OCI-LY7 (cell line): Measurements from ENCODE around the gene MLLT10. TPM values are rescaled to one million over a fixed set of nuclear protein-coding genes. Genes with fewer than 3 reads are reported as not detected.

Experiments
- BruUV-seq: library from RNA; stranded (reverse); fragments of 400-500 nt; replicated peaks from 2 replicates; lab custom pipeline; 2021; lab: Mats Ljungman, UMichigan
- CTCF ChIA-PET: fragments of 300-600 bp; sonication (Branson Sonifier 250); formaldehyde crosslinking; loops from one replicate; lab custom pipeline; 2022; ENCODE audit warnings: antibody characterized with exemption; ENCODE audit not compliant: unreplicated experiment; lab: Charles Lee
- POLR2A ChIA-PET: fragments of 300-600 bp; sonication (Branson Sonifier 250); formaldehyde crosslinking; loops from one replicate; lab custom pipeline; 2022; ENCODE audit warnings: antibody characterized with exemption; lab: Charles Lee
- DNase-seq: peaks from one replicate; pipeline ENCODE4 v3.0.0-alpha.2; 2015; ENCODE audit warnings: low spot score
- H2AFZ ChIP-seq: fragments of 200-600 bp; sonication (generic), shearing (Covaris generic); 2 replicates; pipeline ENCODE4 v1.6.1; 2014; ENCODE audit warnings: mild to moderate bottlenecking, antibody characterized with exemption, low read length, moderate library complexity
- H3K27ac ChIP-seq: fragments of 200-600 bp; sonication (generic); 2 replicates; pipeline ENCODE4 v1.5.1; 2014; ENCODE audit warnings: mixed run types, low read depth, mild to moderate bottlenecking, moderate library complexity, low read length, inconsistent platforms; ENCODE audit not compliant: poor library complexity, severe bottlenecking
- H3K36me3 ChIP-seq: fragments of 200-600 bp; sonication (generic); 2 replicates; pipeline ENCODE4 v1.6.1; 2014; ENCODE audit warnings: mild to moderate bottlenecking, antibody characterized with exemption, low read length, moderate library complexity, mixed read lengths; ENCODE audit not compliant: insufficient read depth
- H3K4me1 ChIP-seq: fragments of 200-600 bp; sonication (generic); 2 replicates; pipeline ENCODE4 v1.5.1; 2014; ENCODE audit warnings: mild to moderate bottlenecking, low read length; ENCODE audit not compliant: insufficient read depth, poor library complexity, severe bottlenecking
- H3K4me2 ChIP-seq: fragments of 200-600 bp; sonication (generic); 2 replicates; pipeline ENCODE4 v1.6.1; 2014; ENCODE audit warnings: mild to moderate bottlenecking, low read length
- H3K4me3 ChIP-seq: fragments of 200-600 bp; sonication (generic); 2 replicates; pipeline ENCODE4 v1.5.1; 2014; ENCODE audit warnings: mild to moderate bottlenecking, low read depth, low read length; ENCODE audit not compliant: poor library complexity, severe bottlenecking
- H3K79me2 ChIP-seq: fragments of 200-600 bp; sonication (generic); 2 replicates; pipeline ENCODE4 v1.6.1; 2016; ENCODE audit warnings: low read depth, mild to moderate bottlenecking, low read length, moderate library complexity, mixed read lengths; ENCODE audit not compliant: insufficient read depth
- H3K9me2 ChIP-seq: fragments of 200-600 bp; sonication (generic); 2 replicates; pipeline ENCODE4 v1.6.1; 2016; ENCODE audit warnings: mild to moderate bottlenecking, low read length, mixed read lengths; ENCODE audit not compliant: insufficient read depth
- H3K9me3 ChIP-seq: fragments of 200-600 bp; sonication (generic); 2 replicates; pipeline ENCODE4 v1.6.1; 2014; ENCODE audit warnings: mild to moderate bottlenecking, mixed run types, low read length, mixed read lengths
- H4K20me1 ChIP-seq: fragments of 200-600 bp; sonication (generic); 2 replicates; pipeline ENCODE4 v1.6.1; 2014; ENCODE audit warnings: mild to moderate bottlenecking, antibody characterized with exemption, low read length, moderate library complexity, mixed read lengths; ENCODE audit not compliant: insufficient read depth
- EZH2phosphoT487 ChIP-seq: fragments of 200-600 bp; sonication (generic); IDR thresholded peaks from 2 replicates; pipeline ENCODE4 v1.6.1; 2018; ENCODE audit warnings: low read depth, borderline replicate concordance, mild to moderate bottlenecking, mixed run types, antibody characterized with exemption, low read length, moderate library complexity, mixed read lengths
- intact Hi-C: fragments of 100-400 bp; cut with micrococcal nuclease; formaldehyde crosslinking; loops from one replicate; pipeline ENCODE4 v1.10.0; 2022; ENCODE audit not compliant: unreplicated experiment
- total RNA-seq, 2 experiments: library from RNA; depleted of rRNA in 1 of 2; stranded (reverse); fragments of >200 nt in 1 of 2; shearing (Covaris generic) in 1 of 2; gene quantifications; 2 replicates each; pipeline ENCODE4 v1.2.3, GENCODE V29; 2014 to 2022
- TF ChIP-seq, protein P1 (sequence below): fragments of 200-600 bp; sonication (generic); conservative IDR thresholded peaks from 2 replicates; pipeline ENCODE4 v1.5.1; 2014; ENCODE audit warnings: mild to moderate bottlenecking, antibody characterized with exemption, low read length, moderate library complexity, mixed read lengths

The MLLT10 gene
- total RNA-seq, 2 experiments from 2014 or later = 68.4 to 74.0 TPM

DNA sequence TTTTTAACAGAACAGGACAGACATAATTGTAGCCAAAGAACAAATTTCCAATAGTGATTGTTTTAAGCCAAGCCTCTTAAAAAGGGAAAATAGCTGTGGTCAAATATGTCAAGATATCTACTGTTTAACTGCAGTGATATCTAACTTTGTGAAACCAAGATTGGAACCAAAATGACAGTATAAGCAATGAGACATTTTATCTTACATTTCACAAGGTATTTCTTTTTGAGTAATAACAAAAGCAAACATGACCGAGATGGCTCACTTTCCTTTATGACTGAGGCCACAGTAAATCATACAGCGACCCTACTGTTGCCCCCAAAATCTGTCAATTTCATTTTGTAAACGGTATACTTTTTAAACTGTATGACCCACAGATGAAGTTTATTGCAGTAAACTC is 215.8 kb downstream of the MLLT10 start:
- ChIA-PET CTCF (no interaction called here), POLR2A (no interaction called here)
- no peaks in the 10 kb centered on the region for H3K4me1 ChIP-seq
- no peak overlapping the region for H3K4me2 ChIP-seq
- H2AFZ ChIP-seq = no peak overlapping the region
- H4K20me1 ChIP-seq = no peaks in the 10 kb centered on the region
- BruUV-seq = no TSS peak
- H3K9me3 ChIP-seq = no peaks in the 10 kb centered on the region
- H3K9me2 ChIP-seq = no peaks in the 10 kb centered on the region
- peaks cover 5% of the 10 kb centered on the region for H3K36me3 ChIP-seq
- intact Hi-C loops = no loop called here
- H3K4me3 ChIP-seq = no peak overlapping the region
- no peak for DNase-seq
- TF ChIP-seq, protein P1, sequence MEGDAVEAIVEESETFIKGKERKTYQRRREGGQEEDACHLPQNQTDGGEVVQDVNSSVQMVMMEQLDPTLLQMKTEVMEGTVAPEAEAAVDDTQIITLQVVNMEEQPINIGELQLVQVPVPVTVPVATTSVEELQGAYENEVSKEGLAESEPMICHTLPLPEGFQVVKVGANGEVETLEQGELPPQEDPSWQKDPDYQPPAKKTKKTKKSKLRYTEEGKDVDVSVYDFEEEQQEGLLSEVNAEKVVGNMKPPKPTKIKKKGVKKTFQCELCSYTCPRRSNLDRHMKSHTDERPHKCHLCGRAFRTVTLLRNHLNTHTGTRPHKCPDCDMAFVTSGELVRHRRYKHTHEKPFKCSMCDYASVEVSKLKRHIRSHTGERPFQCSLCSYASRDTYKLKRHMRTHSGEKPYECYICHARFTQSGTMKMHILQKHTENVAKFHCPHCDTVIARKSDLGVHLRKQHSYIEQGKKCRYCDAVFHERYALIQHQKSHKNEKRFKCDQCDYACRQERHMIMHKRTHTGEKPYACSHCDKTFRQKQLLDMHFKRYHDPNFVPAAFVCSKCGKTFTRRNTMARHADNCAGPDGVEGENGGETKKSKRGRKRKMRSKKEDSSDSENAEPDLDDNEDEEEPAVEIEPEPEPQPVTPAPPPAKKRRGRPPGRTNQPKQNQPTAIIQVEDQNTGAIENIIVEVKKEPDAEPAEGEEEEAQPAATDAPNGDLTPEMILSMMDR = no peak
- TF ChIP-seq EZH2phosphoT487 = no peak
- no peaks in the 10 kb centered on the region for H3K79me2 ChIP-seq
- H3K27ac ChIP-seq = no peak overlapping the region

DNA sequence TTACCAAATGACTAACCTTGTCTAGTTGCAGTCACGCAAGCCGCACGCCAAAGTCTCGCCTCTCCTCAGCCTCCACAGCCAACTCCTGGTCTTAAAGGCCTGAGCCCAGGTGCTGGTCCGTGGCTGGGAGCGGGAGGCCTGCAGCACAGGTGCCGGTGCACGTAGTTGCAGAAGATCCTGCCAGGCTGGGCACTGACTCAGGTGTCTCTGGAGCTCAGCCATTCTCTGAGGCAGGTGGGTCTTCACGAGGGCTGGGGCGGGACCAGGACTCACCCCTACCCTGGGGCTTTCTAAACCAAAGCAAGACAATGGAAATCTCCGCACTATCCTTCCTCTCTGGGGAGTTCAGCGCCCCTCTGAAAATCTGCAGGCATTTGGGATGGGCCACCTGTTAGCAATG is 216.4 kb downstream of the MLLT10 start:
- no peak for DNase-seq
- Histone ChIP-seq H3K27ac (no peak overlapping the region), H3K9me2 (no peaks in the 10 kb centered on the region), H3K9me3 (no peaks in the 10 kb centered on the region), H3K4me3 (no peak overlapping the region), H4K20me1 (no peaks in the 10 kb centered on the region), H3K36me3 (no peaks in the 10 kb centered on the region), H2AFZ (no peak overlapping the region), H3K4me1 (no peaks in the 10 kb centered on the region), H3K4me2 (no peak overlapping the region), H3K79me2 (no peaks in the 10 kb centered on the region)
- ChIA-PET CTCF (no interaction called here), POLR2A (no interaction called here)
- BruUV-seq = no TSS peak
- intact Hi-C loops = no loop called here
- TF ChIP-seq, protein P1 = no peak
- TF ChIP-seq EZH2phosphoT487 = no peak

DNA sequence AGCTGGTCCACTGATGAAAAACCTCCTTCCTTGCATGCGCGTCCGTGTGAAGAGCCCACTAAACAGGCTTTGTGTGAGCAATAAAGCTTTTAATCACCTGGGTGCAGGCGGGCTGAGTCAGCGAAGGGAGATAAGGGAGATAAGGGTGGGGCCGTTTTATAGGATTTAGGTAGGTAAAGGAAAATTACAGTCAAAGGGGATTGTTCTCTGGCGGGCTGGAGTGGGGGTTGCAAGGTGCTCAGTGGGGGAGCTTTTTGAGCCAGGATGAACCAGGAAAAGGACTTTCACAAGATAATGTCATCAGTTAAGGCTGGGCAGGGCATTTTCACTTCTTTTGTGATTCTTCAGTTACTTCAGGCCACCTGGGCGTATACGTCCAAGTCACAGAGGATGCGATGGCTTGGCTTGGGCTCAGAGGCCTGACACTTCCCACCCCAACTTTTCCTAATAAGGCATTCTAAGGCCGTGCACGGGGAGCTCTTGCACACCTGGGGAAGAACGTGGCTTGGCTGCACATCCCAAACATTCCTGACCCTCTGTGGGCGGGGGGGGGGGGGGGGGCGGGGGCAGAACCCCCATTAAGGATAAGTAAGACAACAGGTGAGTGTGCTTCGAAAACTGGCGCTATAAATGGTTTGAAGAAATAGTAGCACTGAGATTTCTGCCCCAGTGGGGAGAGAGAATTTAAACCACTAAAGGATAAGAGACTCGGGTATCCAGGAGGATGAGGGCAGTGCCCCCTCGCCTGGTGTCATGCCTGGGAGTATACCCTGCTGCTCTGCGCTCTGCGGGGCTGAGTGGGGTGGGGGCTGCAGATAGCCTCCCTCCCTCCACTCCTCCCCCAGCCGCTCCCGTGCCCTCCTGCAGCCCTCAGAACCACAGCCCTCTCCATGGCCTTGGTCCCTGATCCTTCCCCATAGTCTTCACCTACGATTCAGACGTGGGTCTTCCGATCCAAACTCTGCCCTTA is 217.6 kb downstream of the MLLT10 start:
- Histone ChIP-seq H3K27ac (no peak overlapping the region), H3K9me3 (no peaks in the 10 kb centered on the region), H4K20me1 (no peaks in the 10 kb centered on the region), H2AFZ (no peak overlapping the region), H3K9me2 (no peaks in the 10 kb centered on the region), H3K36me3 (no peaks in the 10 kb centered on the region), H3K4me1 (no peaks in the 10 kb centered on the region), H3K79me2 (no peaks in the 10 kb centered on the region), H3K4me3 (no peak overlapping the region), H3K4me2 (no peak overlapping the region)
- ChIA-PET POLR2A (no interaction called here), CTCF (no interaction called here)
- DNase-seq = no peak
- TF ChIP-seq EZH2phosphoT487 = no peak
- TF ChIP-seq, protein P1 = no peak
- no TSS peak for BruUV-seq
- intact Hi-C loops = no loop called here
